ENCODE data around the gene RPS15.
A peak's percentile ranks its signal among the peaks of the same experiment; 100 is the strongest.
"Not testable (repeated sequence)": the region's sequence is repeated elsewhere in the genome, so short reads cannot be mapped to it uniquely, and the experiment has no call there.

The RPS15 gene

DNA sequence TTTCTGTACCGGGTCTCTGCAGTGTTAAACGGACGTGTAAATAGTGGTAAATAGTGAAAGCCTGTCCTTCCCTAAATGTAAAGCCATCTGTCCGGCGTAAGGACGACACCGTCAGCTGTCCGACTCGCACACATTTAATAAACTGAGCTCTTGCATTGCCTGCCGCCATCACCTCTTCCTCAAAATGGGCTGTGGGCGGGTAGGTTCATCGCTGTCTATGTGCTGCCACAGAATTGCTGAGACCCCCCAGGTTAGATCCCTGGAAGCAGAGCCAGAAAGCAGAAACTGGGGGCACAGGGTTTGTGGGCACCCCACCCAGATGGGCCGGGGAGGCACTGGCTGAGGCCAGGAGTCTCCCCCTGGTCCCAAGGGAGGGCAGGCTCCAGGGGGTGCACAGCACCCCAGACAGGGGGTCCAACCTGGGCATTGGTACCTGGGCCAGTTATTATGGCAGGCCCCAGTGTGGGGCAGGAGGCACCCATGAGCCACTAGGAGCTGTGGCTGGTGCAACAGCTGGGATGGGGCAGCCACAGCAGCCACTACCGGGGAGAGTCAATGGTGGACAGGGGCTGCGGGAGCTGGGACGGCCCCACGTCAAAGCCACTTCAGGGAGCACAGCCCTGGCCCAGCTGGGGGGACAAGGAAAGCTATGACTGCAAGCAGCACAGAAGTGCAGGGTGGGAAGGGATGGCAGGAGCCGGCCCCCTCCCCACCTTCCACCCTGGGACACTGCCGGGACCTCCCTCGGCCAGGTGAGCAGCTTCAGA lies 35.1 kb downstream of the RPS15 start:
- in situ Hi-C loops (cut with MboI; ENCODE audit: low sequenced_read_pairs), result no loop called here
- Histone ChIP-seq H3K4me1 (peaks cover 10% of the 10 kb centered on the region), H3K4me3 (no peak overlapping the region), H3K27me3 (ENCODE audit: low read depth) (no peaks in the 10 kb centered on the region), H3K9me3 (no peaks in the 10 kb centered on the region), H3K36me3 (replicated peaks) (peaks cover 16% of the 10 kb centered on the region)
- DNase-seq (ENCODE audit: low spot score in 2 of 2), result no peak

DNA sequence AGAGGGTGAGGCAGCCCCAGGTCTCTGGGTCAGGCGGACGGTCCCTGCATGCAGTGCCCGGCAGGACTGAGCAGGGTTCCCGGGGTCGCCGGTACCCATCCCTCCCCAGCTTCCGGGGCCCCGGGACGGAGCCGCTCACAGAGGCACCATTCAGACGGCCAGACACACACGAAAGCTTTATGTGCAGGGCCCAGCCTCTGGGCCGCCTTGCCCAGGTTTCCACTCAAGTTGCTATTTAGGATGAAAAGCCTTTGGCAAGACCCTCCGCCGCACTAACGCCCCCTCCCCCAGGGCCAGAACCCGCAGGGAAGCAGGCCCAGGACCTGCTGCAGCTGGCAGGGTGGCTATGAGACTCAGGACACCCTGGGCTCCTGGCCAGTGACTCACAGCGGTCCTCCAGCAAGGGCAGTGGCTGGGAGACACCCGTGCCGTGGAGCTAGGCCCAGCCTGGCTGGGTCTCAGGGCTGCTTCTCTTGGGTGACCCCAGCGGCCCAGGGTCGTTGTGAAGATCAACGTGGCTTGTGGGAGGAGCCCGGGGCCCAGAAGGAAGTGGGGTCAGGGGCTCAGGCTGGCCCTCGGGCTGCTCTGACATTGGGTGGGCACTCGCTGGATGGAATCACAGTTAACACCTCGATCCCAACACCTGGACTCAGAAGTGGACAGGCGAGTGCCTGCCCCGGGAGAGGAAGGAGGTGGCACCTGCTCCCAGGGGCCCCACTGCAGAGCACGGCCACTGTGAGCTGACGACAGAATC lies 36.0 kb downstream of the RPS15 start:
- H3K36me3 ChIP-seq (replicated peaks), result peaks cover 18% of the 10 kb centered on the region
- H3K4me1 ChIP-seq, result peaks cover 10% of the 10 kb centered on the region
- no peak for DNase-seq (ENCODE audit: low spot score in 2 of 2)
- no peaks in the 10 kb centered on the region for H3K27me3 ChIP-seq (ENCODE audit: low read depth)
- H3K4me3 ChIP-seq, result no peak overlapping the region
- in situ Hi-C loops (cut with MboI; ENCODE audit: low sequenced_read_pairs), result no loop called here
- H3K9me3 ChIP-seq, result no peaks in the 10 kb centered on the region

DNA sequence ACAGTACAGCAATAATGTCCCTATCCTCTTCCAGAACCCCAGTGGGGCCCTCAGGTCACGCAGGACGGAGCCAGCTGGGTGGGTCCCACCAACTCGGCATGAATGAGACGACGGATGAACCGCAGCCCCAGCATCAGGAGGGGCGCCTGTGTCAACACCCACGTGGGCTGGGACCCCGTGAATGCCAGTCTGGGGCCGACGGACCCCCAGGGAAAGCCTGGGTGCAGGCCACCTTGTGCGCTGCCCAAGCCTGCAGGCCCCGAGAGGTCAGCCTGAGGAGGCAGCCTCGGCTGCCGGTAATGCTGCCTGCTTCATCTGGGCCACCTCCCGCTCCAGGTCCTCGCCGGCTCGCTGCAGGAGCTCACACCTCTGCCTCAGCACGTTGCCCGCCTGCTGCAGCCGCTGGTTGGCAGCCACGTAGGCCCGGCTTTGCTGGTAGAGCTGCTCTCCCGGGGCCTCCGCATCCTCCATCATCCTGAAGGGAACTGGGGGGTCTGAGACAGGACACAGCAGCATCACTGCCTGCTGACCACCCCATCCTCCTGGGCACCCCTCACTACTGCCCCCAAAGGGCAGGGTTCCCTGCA lies 36.7 kb downstream of the RPS15 start:
- Histone ChIP-seq H3K4me3 (no peak overlapping the region), H3K36me3 (replicated peaks) (peaks cover 18% of the 10 kb centered on the region), H3K27me3 (ENCODE audit: low read depth) (no peaks in the 10 kb centered on the region), H3K4me1 (peaks cover 8% of the 10 kb centered on the region), H3K9me3 (no peaks in the 10 kb centered on the region)
- DNase-seq (ENCODE audit: low spot score in 2 of 2), result no peak
- in situ Hi-C loops (cut with MboI; ENCODE audit: low sequenced_read_pairs), result no loop called here

DNA sequence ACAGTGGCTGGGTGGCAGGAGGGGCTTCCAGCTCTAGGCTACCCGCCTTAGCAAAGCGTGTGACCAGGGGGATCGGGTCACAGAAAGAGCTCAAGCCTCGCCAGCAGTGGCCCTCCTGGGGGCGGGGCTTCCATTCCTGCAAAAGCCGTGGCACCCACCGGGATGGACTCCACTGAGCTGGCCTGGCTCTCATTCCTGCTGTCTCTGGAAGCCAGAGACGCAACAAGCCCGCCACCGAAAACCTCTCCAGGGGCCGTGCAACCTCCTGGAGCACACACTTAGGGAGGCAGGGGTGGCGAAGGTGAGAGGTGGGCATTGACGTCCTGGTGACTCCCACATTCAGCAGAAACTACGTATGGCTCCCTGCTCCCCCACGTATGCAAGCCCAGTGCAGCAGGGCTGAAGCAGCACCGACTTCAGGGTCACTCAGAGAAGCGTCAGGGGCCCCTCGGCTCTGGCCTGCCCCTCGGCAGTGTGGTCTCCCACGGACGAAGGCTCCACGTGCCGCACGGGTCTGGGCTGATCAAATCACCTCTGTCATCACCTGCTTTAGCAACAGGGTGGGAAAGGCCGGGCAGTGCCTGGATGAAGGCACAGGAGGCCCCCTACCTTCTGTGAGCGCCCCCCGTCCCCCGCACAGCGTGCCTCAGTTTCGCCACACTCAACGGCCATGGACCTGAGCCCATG lies 37.7 kb downstream of the RPS15 start:
- Histone ChIP-seq H3K9me3 (no peaks in the 10 kb centered on the region), H3K4me1 (peaks cover 3% of the 10 kb centered on the region), H3K27me3 (ENCODE audit: low read depth) (no peaks in the 10 kb centered on the region), H3K36me3 (replicated peaks) (peaks cover 18% of the 10 kb centered on the region), H3K4me3 (no peak overlapping the region)
- no peak for DNase-seq (ENCODE audit: low spot score in 2 of 2)
- in situ Hi-C loops (cut with MboI; ENCODE audit: low sequenced_read_pairs), result no loop called here

DNA sequence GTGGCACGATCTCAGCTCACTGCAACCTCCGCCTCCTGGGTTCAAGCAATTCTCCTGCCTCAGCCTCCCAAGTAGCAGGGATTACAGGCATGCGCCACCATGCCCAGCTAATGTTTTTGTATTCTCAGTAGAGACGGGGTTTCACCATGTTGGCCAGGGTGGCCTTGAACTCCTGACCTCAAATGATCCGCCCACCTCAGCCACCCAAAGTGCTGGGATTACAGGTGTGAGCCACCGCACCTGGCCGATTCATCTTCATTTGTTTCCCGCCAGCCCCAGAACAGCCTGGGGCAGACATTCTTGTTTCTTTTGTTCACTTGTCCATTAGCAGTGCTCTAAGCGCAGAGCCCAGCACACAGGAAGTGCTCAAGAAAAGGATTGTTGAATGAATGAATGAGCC lies 38.9 kb downstream of the RPS15 start:
- H3K4me1 ChIP-seq; H3K9me3 ChIP-seq; H3K4me3 ChIP-seq; in situ Hi-C loops (cut with MboI; ENCODE audit: low sequenced_read_pairs); DNase-seq (ENCODE audit: low spot score in 2 of 2); H3K27me3 ChIP-seq (ENCODE audit: low read depth): not testable (repeated sequence)
- H3K36me3 ChIP-seq (replicated peaks), result peaks cover 18% of the 10 kb centered on the region

DNA sequence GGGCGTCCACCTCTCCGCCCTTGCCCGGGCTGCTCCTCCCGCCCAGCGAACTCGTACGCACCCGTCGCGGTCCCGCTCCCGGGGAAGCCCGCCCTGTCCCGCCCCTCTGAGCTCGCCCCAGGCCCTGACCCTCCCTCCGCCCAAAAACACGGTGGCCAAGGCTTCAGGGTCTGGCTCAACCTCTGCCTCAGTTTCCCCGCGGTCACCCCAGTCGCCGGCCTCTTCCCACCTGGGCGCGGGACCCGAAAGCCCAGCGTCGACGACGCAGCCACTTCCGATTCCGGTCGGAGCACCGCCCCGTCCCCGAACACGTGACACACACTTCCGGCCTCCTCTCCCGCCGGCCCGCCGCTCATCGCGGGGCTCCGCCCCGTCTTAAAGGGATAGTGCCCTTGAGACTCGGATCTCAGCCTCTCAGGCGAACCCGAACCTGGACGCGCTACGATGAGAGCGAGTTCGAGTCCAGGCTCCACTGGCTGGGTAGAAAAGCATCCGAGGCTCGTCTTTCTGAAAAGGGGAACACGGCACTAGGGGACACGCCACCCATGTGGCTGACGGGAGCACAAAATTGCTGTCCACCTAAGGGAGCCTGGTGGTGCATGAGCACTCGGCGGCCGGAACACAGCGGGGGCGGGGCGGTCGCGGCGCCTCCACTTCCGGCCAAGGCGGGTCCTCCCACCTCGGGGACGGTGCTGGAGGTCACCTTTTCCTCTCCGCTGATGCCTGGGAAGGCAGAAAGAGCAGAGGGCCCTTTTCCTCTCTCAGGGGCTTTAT lies 40.9 kb downstream of the RPS15 start, which contains the start of gene C19orf25:
TSS of gene C19orf25 (minus strand) at position 282 of the 774 bp plus-strand sequence. CDS start 312 bp downstream, outside the sequence.
- Histone ChIP-seq H3K4me1 (no peaks in the 10 kb centered on the region; the same call in 1 of the 2 replicates), H3K9me3 (no peaks in the 10 kb centered on the region), H3K27me3 (ENCODE audit: low read depth) (no peaks in the 10 kb centered on the region), H3K4me3 (peak within 1 kb of the TSS; percentile 78), H3K36me3 (replicated peaks) (peaks cover 18% of the 10 kb centered on the region)
- in situ Hi-C loops (cut with MboI; ENCODE audit: low sequenced_read_pairs), result no loop called here
- DNase-seq (ENCODE audit: low spot score in 2 of 2), result peak; percentile 94 to 97

DNA sequence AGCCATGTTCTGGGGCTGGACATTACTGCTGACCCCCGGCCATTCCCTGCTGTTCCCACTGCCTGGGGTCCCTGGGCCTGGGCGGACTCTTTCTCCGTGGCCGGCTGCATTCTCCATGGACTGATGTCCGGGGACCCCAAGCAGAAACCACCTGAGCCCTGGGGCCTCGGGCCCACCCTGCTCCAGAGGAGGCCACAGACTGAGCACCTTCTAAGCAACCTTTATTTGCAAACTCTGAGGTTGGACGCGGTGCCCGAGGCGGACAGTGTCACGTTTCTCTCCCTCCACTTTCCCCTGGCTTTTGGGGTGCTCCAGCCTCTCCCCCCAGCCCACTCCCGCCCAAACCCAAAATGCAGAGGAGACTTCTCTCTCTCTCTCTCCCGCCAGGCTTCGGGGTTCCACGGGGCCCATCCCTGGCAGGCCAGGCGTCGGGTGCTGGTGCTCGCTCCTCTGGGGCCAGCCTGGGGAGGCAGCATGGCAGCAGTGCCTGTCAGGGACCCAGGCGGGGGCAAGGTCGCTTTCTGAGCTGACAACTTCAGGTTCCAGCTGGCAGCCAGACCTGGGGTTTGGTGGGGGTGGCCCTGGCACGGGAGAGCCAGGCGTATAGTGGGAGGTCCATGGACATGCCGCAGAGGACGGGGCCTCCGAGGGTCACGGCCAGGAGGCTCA lies 43.2 kb downstream of the RPS15 start:
- Histone ChIP-seq H3K9me3 (no peaks in the 10 kb centered on the region), H3K4me1 (no peaks in the 10 kb centered on the region; the same call in 1 of the 2 replicates), H3K36me3 (replicated peaks) (peaks cover 11% of the 10 kb centered on the region), H3K4me3 (no peak overlapping the region), H3K27me3 (ENCODE audit: low read depth) (no peaks in the 10 kb centered on the region)
- in situ Hi-C loops (cut with MboI; ENCODE audit: low sequenced_read_pairs), result no loop called here
- no peak for DNase-seq (ENCODE audit: low spot score in 2 of 2)

DNA sequence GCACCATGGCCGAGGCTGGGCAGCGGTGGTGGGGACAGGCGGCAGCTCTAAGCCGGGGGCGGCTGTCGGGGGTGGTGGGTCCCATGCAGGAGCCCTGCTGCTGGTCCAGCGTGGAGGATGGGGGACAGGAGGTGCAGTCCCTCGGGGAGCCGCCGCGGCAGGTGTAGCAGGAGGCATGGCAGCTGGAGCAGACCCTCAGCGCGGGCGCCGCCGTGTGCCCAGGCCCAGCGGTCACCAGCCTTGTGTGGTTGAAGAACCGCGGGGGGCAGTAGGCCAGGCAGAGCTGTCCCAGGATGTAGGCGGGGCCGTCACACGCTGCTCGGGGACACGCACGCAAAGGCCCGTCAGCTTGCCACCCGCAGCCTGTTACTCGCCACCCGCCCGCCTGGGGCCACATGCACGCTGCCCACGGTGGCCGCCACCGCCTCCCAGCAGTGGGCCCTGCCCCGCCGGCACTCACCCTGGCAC lies 43.7 kb downstream of the RPS15 start:
- H3K36me3 ChIP-seq (replicated peaks), result peaks cover 8% of the 10 kb centered on the region
- no peak for DNase-seq (ENCODE audit: low spot score in 2 of 2)
- H3K4me3 ChIP-seq, result no peak overlapping the region
- H3K27me3 ChIP-seq (ENCODE audit: low read depth), result no peaks in the 10 kb centered on the region
- in situ Hi-C loops (cut with MboI; ENCODE audit: low sequenced_read_pairs), result no loop called here
- H3K4me1 ChIP-seq, result no peaks in the 10 kb centered on the region; the same call in 1 of the 2 replicates
- no peaks in the 10 kb centered on the region for H3K9me3 ChIP-seq

DNA sequence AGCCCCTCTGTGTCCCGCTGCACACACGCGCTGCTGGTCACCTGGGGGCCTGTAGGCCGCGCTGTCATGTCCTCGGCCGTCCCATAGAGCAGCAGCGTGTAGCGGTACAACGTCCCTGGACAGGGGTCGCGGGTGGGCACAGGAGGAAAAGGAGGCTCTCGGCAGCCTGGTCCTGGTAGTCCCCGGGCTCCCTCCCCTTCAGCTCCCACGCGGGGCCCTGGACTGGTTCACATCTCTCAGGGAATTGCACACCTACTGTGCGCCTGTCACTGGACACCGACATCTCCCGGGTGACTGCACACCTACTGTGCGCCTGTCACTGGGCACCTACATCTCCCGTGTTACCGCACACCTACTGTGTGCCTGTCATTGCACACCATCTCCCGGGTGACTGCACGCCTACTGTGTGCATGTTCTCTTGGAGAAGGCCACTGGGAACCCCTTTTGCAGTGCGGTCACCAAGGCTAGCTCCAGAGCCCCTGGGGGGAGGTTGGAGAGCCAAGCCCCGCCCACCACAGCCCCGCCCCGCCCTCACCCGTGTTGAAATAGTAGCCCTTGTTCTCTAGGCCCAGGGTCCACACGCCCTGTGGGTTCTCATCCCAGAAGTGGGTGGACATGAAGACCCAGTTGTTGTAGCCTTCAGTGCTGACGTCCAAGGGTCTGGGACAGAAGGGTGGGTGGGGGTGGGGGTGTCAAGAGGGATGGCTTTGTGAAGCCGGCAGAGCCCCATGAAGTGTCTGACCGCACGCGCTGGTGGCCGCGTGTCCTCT lies 44.4 kb downstream of the RPS15 start:
- peak in 1 of 2 experiments; percentile 54 for DNase-seq (ENCODE audit: low spot score in 2 of 2)
- Histone ChIP-seq H3K27me3 (ENCODE audit: low read depth) (no peaks in the 10 kb centered on the region), H3K9me3 (no peaks in the 10 kb centered on the region), H3K36me3 (replicated peaks) (peaks cover 3% of the 10 kb centered on the region), H3K4me3 (no peak overlapping the region), H3K4me1 (no peaks in the 10 kb centered on the region; the same call in 1 of the 2 replicates)
- in situ Hi-C loops (cut with MboI; ENCODE audit: low sequenced_read_pairs), result no loop called here

DNA sequence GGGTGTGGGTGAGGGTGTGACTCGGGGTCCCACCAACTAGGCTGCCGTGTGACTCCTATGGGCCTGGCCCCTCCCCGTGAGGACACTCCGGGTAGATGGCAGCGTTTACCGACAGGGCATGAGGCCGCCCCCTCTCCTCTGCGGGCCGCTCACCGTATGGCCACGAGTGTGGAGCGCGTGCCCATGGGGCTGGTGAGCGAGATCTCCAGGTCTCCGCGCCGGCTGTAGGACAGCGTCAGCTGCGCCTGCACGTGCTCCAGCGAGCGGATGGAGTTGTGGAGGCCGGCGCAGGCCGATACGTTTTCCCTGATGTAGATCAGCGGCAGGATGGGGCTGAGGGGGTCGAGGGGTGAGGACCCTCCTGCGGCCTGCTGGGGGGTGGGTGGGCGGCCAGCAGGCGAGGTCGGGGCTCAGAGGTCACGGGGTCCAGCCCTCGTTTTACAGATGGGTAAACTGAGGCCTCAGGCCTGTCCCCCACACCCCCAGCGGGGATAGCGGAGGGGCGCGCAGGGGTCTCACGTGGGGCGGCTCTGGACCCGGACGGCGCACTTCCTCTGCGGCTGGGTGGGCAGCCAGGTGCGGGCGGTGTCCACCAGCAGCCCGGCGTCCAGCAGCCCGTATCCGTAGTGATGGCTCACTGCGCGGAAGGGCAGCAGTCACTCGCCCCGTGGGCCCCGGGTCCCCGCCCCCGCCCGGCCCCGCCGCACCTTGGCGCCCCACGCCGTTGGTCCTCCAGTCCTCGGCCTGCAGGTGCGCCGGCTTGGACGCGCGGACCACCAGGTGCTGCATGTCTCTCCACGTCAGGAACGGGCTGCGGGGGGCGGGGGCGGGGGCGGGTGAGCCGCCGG lies 45.2 kb downstream of the RPS15 start:
- in situ Hi-C loops (cut with MboI; ENCODE audit: low sequenced_read_pairs), result no loop called here
- Histone ChIP-seq H3K27me3 (ENCODE audit: low read depth) (no peaks in the 10 kb centered on the region), H3K4me3 (no peak overlapping the region), H3K4me1 (no peaks in the 10 kb centered on the region; the same call in 1 of the 2 replicates), H3K9me3 (no peaks in the 10 kb centered on the region), H3K36me3 (replicated peaks) (peaks cover 3% of the 10 kb centered on the region; the same call in 1 of the 2 replicates)
- DNase-seq (ENCODE audit: low spot score in 2 of 2), result no peak

DNA sequence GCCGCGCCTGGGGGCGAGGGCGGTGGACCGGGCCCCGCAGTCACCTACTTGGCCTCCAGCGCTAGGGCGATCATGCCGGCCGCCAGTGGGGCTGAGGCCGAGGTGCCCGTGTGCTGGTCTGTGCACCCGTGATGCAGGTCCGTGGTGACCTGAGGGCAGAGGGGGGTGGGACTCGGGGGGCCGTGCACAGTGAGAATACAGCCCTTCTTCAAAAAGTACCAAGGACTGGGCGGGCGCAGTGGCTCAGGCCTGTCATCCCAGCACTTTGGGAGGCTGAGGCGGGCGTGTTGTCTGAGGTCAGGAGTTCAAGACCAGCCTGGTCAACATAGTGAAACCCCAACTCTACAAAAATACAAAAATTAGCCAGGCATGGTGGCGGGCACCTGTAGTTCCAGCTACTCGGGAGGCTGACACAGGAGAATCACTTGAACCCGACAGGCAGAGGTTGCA lies 45.8 kb downstream of the RPS15 start:
- in situ Hi-C loops (cut with MboI; ENCODE audit: low sequenced_read_pairs), result no loop called here
- DNase-seq (ENCODE audit: low spot score in 2 of 2), result no peak

More for the DNA sequence above, 45.8 kb downstream of the RPS15 start:
- Histone ChIP-seq H3K36me3 (replicated peaks) (no peaks in the 10 kb centered on the region), H3K9me3 (no peaks in the 10 kb centered on the region), H3K27me3 (ENCODE audit: low read depth) (no peaks in the 10 kb centered on the region), H3K4me1 (no peaks in the 10 kb centered on the region; the same call in 1 of the 2 replicates), H3K4me3 (no peak overlapping the region)
